GM19035 (cell line): ENCODE data around the gene PAWR.
"Not testable (repeated sequence)": the region's sequence is repeated elsewhere in the genome, so short reads cannot be mapped to it uniquely, and the experiment has no call there.

ENCODE experiments used
- ATAC-seq: cut with Tn5 transposase; IDR thresholded peaks from one replicate; pipeline ENCODE4 v1.9.1; 2021; ENCODE audit not compliant: unreplicated experiment

The PAWR gene

GRCh38 chr12:79553863-79554574, 136.7 kb downstream of the PAWR start:
- no peak for ATAC-seq

GRCh38 chr12:79552192-79552591, 138.6 kb downstream of the PAWR start:
- no peak for ATAC-seq

- no peak for ATAC-seq
These were observed 141.1 kb downstream of the PAWR start for GRCh38 chr12:79549531-79550271.

DNA sequence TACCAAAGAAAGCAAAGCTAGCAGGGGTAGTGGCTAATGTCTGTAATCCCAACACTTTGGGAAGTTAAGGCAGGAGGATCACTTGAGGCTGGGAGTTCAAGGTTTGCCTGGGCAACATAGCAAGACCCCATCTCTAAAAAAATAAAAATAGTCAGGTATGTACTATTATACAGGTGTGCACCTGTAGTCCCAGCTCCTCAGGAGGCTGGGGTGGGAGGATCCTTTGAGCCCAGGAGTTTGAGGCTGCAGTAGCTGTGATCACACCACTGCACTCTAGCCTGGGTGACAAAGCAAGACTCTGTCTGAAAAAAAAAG, 142.2 kb downstream of the PAWR start:
- ATAC-seq = no peak

DNA sequence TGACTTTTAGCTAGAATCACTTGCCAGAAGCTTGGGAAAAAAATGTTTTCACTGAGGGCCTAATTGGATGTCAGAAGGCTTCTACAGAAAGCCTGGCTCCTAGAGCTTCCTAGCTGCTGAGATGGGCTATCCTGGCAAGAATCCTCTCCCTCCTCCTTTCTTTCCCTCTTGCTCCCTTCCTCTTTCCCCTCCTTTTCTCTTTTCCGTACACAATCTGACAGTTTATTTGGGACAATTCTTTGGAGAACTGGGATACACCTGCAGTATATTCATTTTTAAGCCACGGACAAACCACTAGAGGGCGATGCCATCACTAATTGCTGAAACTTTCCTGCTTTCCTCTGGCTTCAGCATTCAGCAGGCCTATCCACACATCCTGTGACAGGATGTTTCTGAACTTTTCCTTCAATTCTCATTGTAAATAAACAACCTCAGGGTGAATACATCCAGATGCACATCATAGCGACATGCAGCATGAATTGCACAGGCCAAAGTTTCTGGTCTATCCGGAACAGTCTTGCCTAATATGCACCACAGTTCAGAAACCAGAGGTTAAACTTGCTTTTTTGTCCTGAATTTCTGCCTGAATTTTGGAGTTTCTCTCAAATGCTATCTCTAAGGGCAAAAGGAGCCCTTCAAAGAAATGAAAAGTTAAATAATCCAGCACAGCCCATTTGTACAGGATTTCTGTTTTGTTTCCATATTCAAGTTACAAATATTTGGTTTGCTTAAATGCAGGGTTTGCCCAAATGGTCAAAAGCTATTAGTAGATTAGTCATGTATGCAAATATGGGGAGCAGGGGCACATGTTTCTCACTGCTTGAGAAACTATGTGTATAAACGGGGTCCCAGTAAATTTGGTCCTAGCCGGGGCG, 142.8 kb downstream of the PAWR start:
- ATAC-seq = no peak

DNA sequence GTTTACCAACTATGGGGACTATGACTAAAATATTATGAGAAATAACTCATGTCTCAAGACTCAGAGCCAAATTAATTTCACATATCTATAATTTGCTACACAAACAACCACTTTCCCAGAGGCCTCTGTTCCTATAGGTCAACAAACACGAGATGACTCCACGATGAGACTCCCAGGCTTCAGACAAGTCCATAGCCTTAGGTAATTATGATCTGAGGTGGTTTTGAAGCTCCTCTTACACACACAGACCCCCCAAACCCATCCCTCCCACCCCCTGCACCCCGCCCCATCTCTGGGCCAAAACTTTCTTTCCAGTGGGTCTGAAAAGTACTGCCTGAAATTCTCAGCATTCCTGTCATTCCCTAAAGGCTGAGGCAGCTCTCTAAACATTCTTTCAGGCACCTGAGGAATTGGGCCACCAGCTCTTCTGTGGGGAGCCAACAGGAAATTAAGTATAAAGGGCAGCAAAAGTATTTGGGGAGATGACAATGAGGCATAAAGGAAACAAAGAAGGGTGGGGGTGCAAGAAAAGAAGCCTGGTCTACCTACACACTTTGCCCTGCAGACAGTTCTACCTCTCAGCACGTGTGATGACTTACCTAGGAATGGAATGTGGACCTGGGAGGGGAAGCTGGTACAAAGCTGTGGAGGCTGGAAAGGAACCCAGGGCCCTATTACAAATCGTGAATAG, 143.6 kb downstream of the PAWR start:
- ATAC-seq = no peak

DNA sequence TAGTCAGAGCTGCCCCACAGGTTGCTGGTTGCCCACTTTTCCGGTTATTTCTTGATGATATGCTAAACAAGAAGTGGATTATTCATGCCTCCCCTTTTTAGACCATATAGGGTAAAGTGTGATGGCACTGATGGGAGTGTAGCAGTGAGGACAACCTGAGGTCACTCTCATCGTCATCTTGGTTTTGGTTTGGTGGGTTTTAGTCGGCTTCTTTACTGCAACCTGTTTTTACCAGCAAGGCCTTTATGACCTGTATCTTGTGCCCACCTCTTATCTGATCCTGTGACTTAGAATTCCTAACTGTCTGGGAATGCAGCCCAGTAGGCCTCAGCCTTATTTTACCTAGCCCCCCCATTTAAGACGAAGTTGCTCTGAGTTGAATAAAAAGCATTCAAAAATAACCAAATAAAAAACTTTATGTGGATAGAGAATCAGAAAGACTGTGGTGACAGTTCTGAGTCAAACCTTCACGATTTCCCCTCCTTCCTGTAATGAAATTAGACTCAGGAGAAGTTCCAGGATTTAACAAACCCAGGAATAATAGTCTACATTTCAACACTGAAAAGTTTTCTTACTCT, 144.2 kb downstream of the PAWR start:
- no peak for ATAC-seq

DNA sequence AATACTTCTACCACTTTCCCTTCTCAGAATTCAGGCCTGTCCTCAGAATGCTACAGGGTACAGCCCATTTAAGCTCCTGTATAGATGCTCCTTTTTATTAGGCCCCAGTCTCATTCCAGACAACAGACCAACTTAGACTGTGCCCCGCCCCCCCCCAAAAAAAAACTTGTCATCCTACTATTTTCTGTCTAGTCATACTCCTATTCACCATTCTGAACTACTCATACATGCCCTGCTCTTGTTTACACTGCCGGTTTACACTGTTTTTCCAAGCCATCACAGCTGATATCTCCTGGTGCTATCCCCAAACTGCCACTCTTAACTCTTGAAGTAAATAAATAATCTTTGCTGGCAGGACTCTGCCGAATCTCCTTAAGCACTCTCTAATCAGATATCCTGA, 146.3 kb downstream of the PAWR start:
- ATAC-seq = not testable (repeated sequence)

DNA sequence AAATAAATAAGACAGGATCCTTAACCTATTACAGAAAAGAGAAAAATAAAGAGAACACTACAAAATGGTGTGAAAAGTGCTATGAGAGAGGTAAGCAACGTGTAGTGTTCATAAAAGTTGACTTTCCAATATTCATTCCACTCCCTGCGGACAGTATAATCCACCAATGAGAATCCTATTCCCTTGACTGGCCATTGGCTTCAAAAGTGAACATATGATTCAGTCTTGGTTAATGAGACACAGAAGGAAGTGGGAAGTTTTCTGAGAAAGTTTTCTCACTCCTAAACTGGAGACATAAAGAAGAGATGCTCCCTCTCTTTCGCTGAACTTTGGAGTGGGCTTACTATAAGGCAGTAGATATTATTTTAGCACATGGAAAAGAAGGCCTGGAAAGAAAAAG, 153.1 kb downstream of the PAWR start:
- ATAC-seq = no peak

GRCh38 chr12:79535751-79536150, 155.0 kb downstream of the PAWR start:
- ATAC-seq = no peak
